GM18861 (cell line): ENCODE data around the gene COL23A1.

ENCODE experiments used
- ATAC-seq: cut with Tn5 transposase; IDR thresholded peaks from one replicate; pipeline ENCODE4 v1.9.1; 2021; ENCODE audit not compliant: unreplicated experiment

Gene COL23A1

DNA sequence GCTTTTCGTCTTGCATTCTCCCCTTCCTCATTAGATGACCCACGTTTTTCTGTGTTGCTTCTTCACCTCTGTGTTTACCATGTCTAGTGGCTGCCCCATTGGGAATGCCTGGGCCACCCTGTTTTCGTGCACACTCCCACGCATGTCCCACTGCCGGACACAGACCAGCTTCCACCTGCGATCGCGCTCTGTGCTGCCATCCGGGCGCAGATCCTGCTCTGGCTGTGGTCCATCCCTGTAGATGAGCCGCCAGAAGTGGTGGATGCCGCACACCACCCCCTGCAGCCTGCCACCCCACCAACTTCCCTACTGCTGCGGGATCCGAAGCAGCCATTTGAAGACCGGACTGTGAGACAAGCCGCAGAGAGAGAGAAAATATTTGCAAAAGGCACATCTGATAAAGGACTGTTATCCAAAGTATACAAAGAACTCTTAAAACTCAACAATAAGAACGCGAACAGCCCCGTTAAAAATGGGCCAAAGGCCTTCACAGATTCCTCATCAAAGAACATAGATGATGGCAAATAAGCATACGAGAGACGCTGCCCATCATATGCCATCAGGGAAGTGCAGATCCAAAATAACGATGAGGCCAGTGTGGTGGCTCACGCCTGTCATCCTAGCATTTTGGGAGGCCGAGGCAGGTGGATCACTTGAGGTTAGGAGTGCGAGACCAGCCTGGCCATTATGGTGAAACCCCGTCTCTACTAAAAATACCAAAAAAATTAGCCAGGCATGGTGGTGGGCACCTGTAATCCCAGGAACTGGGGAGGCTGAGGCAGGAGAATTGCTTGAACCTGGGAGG is 163.7 kb downstream of the COL23A1 start:
- ATAC-seq = no peak

DNA sequence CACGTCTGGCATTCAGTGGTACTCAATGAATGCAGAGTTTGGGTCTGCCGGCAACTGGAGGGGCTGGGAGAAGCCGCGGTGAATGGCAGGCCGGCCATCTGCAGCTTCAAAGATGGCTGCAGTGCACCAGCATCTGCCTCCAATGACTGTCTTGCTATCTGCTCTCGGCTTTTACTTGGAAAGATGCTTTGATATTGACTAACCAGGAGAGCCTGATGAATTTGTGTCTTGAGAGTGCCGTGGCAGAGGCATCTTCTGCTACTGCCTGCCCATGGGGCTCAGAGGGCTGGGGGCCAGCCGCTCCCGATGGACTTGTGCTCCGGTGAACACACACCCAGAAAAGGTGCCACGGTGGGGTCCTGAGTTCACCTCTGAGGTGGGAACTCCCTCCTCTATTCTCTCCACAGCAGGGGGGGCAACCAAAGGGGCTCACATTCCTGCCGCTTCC is 164.5 kb downstream of the COL23A1 start:
- ATAC-seq = no peak

DNA sequence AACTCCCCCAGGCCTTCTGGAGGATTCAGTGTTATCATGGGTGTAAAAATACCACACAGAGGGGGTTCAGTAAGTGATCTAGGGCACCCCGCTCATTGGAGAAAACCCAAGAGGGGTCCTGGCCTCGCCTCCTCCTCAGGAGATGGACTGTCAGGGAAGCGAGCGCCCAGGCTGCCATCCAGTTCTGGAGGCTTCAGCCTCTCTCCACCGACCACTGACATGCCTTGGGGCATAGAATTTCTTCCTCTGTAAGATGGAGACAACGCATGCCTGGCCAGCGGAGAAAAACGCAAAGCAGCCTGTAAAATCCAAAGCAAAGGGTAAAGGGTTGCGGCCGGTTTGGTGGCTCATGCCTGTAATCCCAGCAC is 165.4 kb downstream of the COL23A1 start:
- ATAC-seq = no peak

DNA sequence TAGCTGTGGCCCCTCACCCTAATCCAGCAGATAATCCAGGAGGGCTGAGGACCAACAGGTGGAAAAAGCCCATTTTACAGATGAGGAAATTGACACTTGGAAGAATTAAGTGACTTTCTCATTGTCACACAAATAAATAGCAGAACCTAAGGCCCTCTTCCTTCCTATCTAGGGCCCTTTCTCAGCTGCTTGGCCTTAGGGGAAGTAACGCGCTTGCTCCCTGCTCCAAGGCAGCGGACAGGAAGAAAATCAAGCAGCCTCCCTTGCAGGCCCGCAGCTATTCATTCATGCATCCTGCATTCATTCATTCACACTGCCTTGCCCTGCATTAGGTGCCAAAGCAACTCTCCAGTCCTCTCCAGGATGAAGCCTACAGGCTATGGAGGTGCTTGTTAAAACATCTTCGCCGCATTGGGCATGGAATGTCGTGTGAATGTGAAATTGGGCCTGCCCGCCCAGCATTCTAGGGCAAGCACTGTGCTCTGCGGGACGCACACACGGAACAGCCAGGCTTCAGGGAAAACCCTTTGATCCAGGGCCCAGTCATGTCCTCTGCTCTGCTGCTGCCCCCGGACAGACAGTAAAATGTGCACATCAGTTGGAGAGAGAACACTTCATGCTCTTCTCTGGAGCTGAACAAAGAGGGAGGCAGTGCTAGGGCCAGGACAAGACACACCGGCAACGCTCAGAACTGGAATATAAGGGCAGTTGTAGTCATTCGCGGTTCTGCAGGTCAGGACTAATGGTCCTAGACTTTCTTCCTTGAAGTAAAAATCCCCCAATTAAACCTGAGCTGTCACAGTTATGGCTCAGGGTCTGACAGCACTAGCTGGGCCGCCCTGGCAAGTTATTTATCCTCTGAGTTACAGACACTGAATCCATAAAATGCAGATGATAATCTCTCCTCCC is 166.0 kb downstream of the COL23A1 start:
- no peak for ATAC-seq

DNA sequence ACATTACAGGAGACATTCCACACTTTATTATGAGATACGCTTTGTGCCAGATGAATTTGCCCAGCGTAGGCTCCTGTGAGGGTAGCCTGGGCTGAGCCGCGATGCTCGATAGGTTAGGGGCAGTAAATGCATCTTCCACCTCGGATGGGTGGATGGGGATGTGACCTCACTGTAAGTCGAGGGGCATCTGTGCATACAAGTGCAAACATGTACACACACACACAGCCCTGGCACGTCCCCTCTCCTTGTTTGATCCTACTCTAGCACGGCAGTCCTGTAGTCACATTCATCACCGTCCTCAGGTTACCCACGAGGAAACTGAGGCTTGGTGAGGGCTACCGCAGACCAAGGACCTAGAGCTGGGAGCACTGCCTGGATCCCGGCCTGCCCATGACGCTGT is 166.8 kb downstream of the COL23A1 start:
- ATAC-seq = no peak

DNA sequence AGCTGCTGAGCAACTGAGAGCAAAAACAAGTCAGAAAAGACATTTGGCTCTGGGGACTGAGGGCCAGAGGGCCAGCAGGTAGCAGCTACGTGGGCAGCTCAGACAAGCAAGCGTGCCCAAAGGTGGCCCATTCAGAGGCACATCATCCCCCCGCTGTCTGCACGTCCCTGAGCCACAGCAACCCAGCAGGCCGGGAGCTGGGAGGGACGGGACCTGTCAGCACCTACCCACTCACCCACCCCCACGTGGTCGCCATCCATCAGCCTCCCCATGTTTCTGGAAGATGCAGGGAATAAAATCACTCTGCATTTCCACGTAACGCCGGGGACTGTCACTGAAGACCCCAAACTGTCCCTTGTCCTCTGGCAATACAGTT is 167.8 kb downstream of the COL23A1 start:
- ATAC-seq = no peak

DNA sequence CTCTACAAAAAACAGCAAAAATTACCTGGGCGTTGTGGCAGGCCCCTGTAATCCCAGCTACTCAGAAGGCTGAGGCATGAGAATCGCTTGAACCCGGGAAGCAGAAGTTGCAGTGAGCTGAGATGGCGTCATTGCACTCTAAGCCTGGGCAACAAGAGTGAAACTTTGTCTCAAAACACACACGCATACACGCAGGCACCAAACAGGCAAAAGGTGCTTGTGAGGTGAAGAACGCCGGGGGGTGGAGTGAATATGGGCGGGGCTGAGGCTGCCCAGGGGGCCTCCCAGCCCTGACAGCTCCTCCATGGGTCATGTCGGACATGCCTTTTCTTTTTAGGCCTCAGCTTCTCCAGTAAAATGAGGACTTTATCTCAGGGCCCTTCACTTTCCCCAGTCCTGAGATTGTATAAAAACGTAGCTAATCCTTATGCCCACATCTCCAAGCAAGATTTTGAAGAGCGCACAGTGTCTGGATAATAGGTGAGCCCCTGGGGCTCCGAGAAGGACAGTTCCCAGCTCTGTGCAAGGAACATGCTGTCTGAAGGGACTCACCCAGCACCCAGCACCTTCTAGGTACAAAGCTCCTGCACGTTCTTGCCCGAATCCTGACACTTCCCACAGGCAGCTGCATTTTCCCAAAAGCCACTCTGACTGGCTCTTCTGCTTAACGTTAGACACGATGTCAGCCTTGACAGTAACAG is 168.3 kb downstream of the COL23A1 start:
- no peak for ATAC-seq

DNA sequence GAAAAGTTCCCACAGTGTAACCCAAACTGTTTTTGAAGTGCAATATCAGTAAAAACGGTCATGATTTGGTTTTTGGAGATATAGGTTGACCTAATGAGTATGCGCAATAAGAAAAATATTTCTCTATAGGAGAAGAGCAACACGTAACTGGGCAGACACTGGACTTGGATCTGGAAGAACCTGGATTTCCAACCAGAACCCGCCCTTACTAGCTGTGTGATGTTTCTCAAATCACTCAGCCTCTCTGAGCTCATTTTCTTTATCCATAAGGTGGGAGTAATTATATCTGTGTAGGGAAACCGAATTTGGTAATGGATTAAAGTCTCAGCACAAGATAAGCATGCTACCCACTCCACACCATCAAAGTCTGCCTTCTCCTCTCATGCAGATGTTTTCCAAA is 169.1 kb downstream of the COL23A1 start:
- ATAC-seq = no peak

DNA sequence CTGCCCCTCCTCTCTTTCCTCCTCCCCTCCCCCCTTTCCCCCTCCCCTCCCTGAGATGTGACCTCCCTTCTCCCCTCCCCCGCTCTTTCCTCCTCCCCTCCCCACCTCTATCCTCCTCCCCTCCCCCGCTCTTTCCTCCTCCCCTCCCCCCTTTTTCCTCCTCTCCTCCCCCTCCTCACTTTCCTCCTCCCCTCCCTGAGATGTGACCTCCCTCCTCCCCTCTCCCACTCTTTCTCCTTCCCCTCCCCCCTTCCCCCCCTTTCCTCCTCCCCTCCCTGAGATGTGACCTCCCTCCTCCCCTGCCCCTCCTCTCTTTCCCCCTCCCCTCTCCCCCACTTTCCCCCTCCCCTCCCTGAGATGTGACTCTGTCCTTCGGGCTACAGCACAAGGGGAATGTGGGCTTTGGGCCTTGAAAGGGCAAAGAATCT is 169.8 kb downstream of the COL23A1 start:
- no peak for ATAC-seq

DNA sequence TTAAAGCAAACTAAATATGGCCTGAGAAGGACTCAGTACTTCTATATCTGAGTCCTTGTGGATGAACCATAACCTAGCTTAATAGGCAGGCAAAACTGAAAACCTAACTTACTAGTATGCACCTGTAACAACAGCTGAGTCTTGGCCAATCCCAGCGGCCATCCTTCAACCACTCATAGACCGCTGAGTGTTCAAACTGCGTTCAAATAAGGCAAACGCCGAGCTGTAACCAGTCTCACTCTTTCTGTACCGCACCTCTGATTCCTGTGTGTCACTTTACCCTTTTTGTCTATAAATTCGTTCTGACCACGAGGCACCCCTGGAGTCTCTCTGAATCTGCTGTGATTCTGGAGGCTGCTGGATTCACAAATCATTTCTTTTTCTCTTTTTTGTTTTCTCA is 170.5 kb downstream of the COL23A1 start:
- ATAC-seq = no peak

DNA sequence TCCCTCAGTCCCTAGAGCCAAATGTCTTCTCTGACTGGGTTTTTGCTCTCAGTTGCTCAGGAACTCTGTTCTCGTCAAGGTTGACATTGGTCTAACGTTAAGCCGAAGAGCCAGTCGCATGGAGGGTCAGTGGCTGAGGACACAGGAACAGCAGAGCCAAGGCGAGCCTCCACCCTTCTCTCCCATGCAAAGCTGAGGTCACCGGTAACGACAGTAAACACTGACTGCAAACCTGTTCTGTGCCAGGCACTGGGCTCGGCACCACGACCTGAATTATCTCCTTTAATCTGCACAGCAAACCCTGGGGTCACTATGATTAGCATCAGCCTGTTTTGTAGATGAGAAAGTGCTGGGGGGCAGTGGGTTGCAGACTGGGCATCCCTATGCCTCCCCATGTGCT is 171.0 kb downstream of the COL23A1 start:
- ATAC-seq = no peak

DNA sequence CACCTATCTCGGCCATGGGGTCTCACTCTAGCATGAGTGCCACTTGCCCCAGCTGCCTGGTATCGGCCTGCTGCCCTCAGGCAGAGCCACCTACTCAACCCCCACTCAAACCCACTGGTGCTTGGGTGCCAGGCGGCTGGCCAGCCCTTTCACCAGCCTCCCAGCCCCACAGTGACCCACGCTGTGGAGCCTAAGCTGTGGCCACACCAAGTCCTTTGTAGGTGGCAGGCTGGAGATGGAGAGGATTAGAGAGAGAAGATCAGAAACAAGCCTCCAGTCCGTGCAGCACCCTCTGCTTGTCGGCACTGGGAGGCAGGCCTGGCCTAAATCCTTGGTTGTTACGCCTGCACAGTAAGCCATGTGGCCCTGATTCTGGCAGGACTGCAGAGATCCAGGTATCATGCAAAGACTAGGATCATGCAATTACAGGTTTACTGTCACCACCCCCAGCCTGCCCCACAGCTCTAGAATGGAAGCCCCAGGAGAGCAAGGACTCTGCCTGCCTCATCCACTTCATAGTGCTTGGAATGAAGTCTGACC is 171.7 kb downstream of the COL23A1 start:
- ATAC-seq = no peak

DNA sequence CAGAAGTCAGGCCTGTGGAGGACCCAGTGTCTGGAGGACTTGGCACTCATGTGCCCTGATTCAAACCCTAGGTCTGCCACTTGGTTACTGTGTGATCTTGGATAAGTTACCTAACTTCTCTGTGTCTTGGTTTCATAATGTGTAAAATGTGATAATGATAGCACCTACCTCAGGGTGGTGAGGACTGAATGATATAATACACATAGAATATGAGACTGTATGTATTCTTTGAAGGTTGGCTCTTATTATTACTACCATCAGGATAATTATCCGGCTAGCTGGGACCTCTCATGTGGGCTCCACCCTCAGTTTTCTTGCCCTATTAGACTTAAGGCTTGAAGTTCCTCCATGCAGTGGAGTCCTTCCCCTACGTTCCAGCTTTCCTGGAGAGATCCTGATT is 172.2 kb downstream of the COL23A1 start:
- no peak for ATAC-seq

DNA sequence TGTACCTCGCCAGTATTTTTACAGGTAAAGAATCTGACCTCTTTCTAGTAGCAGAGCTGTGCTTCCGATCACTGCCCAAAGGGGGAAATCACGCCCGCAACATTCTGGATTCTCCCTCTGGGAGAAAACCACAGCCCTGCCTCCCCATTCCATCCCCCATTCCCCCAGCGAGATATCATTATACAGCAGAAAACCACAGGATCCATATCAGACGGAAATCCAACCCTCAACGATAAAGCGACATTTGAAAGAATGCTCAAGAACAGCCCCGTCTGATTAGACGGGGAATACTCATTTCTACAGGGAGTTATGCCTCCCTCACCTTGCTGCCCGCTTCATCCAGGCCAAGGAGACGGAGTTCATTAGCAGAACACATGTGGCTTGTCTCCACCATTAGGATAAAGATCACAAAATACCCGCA is 172.8 kb downstream of the COL23A1 start:
- ATAC-seq = no peak

DNA sequence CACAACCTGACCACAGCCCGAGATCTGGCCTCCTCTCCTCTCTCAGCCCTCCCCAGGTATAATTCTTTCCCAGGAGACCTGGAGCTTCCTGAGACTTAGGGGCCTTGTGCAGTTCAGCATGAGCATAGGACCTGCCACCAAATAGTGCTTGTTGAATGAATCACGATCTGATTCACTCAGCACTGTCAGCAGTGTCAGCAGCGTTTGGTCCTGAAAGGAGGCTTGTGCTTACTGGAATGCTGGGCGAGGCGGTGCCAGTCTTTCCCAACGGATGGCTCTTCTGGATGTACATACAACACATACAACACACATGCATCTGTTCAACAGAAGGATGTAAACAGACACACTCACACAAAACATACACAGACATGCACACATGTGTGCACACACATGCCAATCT is 173.3 kb downstream of the COL23A1 start:
- no peak for ATAC-seq

DNA sequence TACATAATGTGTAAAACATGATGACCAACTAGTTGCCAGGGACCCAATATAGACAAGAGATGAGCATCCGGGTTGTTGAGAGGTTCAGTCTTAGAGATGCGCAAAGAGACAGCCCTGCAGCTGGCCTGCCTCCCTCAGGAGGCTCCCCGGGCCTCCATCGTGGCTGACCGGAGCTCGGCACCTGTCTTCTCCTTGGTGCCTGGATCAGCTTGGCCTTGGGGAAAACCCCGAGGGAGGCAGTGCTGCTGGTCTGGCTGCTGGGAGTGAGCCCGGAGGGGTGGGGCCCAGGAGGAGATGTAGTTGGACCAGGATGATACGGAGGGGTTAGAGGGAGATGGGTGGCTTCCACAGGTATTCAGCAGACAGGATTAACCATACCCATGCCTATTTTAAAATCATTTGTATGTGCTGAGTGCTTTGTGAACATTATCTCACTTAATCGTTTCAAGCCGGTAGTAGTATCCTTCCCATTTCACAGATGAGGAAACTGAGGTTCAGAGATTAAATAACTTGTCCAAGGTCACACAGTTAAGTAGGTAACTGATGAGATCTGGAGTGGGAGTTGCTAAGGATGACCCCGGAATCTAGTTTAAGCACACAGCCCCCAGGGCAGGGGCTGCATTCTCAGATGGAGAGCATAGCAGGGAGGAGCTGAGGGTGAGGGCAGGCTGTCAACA is 173.8 kb downstream of the COL23A1 start:
- ATAC-seq = no peak

DNA sequence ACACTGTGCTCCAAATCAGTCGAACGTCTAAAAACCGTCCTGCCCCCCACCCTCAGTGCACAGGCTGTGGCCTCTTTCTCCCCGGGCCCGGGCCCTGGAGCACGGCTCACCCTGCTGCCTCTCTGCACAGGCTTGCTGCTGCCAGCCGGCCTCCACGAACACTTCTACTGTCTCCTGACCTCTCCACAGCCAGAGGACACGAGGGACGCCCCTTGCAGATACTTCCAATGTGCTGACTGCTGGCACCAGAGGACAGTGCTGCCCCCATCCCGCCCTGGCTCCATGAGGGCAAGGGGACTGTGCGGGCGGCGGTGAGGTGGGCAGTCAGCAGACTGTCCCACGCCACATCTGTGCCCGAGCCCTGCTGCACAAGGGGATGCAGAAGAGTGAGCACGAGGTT is 174.8 kb downstream of the COL23A1 start:
- no peak for ATAC-seq

DNA sequence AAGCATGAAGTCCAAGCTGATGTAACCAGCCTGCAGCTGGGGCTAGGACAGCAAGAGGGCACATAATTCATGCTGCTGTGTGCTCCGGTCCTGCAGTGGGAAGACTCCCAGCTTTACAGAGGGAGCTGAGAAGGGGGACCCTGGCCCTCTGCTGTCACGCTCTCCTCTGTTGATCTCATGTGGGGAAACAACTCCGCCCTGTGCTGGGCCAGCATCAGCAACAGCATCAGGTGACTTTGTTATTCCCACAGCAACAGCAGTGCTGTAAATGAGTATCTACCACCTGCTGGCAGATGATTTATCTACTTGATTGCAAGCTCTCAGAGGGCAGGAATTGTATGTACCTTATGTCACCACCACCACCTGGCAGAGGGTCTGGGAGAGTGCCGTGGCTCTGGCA is 176.2 kb downstream of the COL23A1 start:
- ATAC-seq = no peak

DNA sequence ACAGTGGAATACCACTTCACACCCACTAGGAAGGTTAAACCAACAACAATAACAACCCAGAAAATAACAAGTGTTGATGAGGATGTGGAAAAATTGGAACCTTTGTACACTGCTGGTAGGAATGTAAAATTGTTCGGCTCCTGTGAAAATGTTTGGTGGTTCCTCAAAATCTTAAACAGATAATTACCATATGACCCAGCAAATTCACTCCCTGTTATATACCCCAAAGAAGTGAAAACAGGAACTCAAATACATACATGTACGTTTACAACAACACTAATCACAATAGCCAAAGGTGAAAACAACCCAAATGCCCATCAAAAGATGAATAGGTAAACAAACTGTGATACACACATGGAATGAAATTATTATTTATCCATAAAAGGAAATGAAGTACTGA is 179.1 kb downstream of the COL23A1 start:
- no peak for ATAC-seq

DNA sequence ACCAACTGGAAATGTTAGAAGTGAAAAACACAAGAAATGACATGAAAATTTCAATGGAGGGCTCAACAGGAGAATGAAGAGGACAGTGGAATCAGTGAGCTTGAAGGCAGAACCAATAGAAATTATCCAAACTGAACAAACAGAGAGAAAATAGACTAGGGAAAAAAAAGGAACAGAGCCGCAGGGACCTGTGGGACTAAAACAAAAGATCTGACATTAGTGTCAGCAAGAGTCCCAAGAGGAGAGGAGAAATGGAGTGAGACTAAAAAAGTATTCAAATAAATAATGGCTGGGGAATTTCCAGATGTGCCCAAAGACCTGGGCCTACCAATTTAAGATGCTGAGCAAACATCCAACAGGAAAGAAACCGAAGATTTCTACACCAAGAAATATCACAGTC is 182.5 kb downstream of the COL23A1 start:
- no peak for ATAC-seq

DNA sequence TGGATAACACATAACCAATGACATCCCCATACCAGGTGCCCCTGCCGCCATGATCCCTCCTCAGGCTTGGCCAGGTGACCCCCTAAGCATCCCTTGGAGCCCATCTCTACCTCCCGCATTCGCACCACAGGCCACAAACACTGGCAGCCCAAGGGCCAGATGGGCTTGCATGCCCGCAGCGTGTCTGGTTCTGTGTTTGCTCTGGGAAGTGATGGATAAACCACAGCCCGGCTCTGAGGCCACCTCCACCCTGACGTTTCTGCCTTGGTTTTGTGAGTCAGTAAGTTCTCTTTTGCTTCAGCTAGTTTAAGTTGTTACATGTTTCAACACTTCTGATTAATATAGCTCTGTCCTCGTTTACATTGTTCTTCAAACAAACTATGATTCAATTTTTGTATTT is 185.2 kb downstream of the COL23A1 start:
- ATAC-seq = no peak
